Lung (tissue), 12 donors: ENCODE measurements around the gene KRTAP12-2. TPM values are rescaled to one million over a fixed set of nuclear protein-coding genes. Genes with fewer than 3 reads are reported as not detected.

Experiments
- ATAC-seq: fragments of 200-7000 bp; cut with Tn5 transposase; one replicate; pipeline ENCODE4 v1.9.1; 2020; ENCODE audit warnings: moderate number of reproducible peaks; ENCODE audit not compliant: insufficient read depth, low FRiP score
- DNase-seq, 3 donors: peaks; one replicate each; pipeline ENCODE4 v3.0.0-alpha.2; 2013 to 2017
- H3K27ac ChIP-seq, 2 donors: one replicate each; pipeline ENCODE4 v1.5.1; 2013; ENCODE audit warnings: mild to moderate bottlenecking in 2 of 2, moderate library complexity in 2 of 2, control low read depth in 1 of 2, inconsistent platforms in 1 of 2, low read depth in 1 of 2, low read length in 1 of 2
- H3K27me3 ChIP-seq, 3 donors: one replicate each; pipeline ENCODE4 v1.5.1; 2013; ENCODE audit warnings: low read length in 2 of 3; ENCODE audit not compliant: control insufficient read depth in 3 of 3, insufficient read depth in 3 of 3
- H3K36me3 ChIP-seq, 4 donors: one replicate each; pipeline ENCODE4 v1.5.1; 2013; ENCODE audit warnings: low read length in 4 of 4, mild to moderate bottlenecking in 1 of 4, moderate library complexity in 1 of 4; ENCODE audit not compliant: control insufficient read depth in 4 of 4, insufficient read depth in 4 of 4
- H3K4me1 ChIP-seq, 5 donors: one replicate each; pipeline ENCODE4 v1.5.1; 2013; ENCODE audit warnings: low read length in 5 of 5, mild to moderate bottlenecking in 2 of 5, moderate library complexity in 1 of 5; ENCODE audit not compliant: control insufficient read depth in 5 of 5, insufficient read depth in 5 of 5
- H3K4me3 ChIP-seq: one replicate; pipeline ENCODE4 v1.5.1; 2013; ENCODE audit warnings: mild to moderate bottlenecking, control low read depth, moderate library complexity
- H3K9ac ChIP-seq, 2 donors: one replicate each; pipeline ENCODE4 v1.5.1; 2013; ENCODE audit warnings: low read length in 2 of 2, control low read depth in 1 of 2; ENCODE audit not compliant: insufficient read depth in 1 of 2
- H3K9me3 ChIP-seq, 4 donors: one replicate each; pipeline ENCODE4 v1.5.1; 2013; ENCODE audit warnings: low read length in 3 of 4, mild to moderate bottlenecking in 1 of 4, moderate library complexity in 1 of 4; ENCODE audit not compliant: control insufficient read depth in 4 of 4, insufficient read depth in 3 of 4
- CTCF ChIP-seq: IDR thresholded peaks from 2 replicates; pipeline ENCODE4 v1.5.1; 2012; ENCODE audit warnings: mild to moderate bottlenecking; ENCODE audit errors: control extremely low read depth, extremely low read depth
- WGBS, 2 donors: extraction: QIAGEN DNeasy Blood & Tissue Kit; methylation state at CpG; one replicate each; pipeline ENCODE4 v1.1.7; 2013; 5-methylcytosine and 5-hydroxymethylcytosine counted together
- polyA plus RNA-seq, 2 donors: library from polyadenylated mRNA; stranded (reverse); fragments of 200-250 nt; gene quantifications; one replicate each; pipeline ENCODE4 v1.2.1, GENCODE V29; 2013
- total RNA-seq, 2 donors: library from RNA; depleted of rRNA in 1 of 2; stranded (reverse); fragments of >200 nt in 1 of 2; gene quantifications; one replicate each; pipeline ENCODE4 v1.2.1, GENCODE V29; 2014 to 2021
- donor health status: control.
- donor health status: control.
- donor health status: Bipolar disorder and iron deficiency.
- donor health status: healthy.
- donor health status: DM: yes; HTN: yes; CAD: no.

KRTAP12-2 gene
- total and polyA plus RNA-seq, 4 donors, result not detected

- no peaks in the 10 kb centered on the region for H3K4me1 ChIP-seq
- peaks cover 2 to 18% (median 9%) of the 10 kb centered on the region in 3 donors for H3K27me3 ChIP-seq
- H3K4me3 ChIP-seq, result no peak overlapping the region
- DNase-seq (no peak), ATAC-seq (no peak)
- no peaks in the 10 kb centered on the region for H3K36me3 ChIP-seq
- no peak overlapping the region for H3K27ac ChIP-seq
- 79 to 81% methylated on average over 8 of the region's 8 CpGs for WGBS, 2 donors
- peaks cover 0 to 6% (median 4%) of the 10 kb centered on the region in 4 donors for H3K9me3 ChIP-seq
- TF ChIP-seq CTCF, result no peak
- H3K9ac ChIP-seq, result no peak overlapping the region
Measured at GRCh38 chr21:44695641-44696040, 28.9 kb upstream of the KRTAP12-2 start.

GRCh38 chr21:44695184-44695583 is 28.5 kb upstream of the KRTAP12-2 start:
- TF ChIP-seq CTCF, result no peak

GRCh38 chr21:44694776-44695175 is 28.0 kb upstream of the KRTAP12-2 start:
- no peak for DNase-seq
- H3K4me1 ChIP-seq, result no peaks in the 10 kb centered on the region
- H3K4me3 ChIP-seq, result no peak overlapping the region
- ATAC-seq, result no peak
- peaks cover 0 to 6% (median 4%) of the 10 kb centered on the region in 4 donors for H3K9me3 ChIP-seq
- peaks cover 2 to 20% (median 6%) of the 10 kb centered on the region in 3 donors for H3K27me3 ChIP-seq
- H3K9ac ChIP-seq, result no peak overlapping the region
- no peak overlapping the region for H3K27ac ChIP-seq
- TF ChIP-seq CTCF, result no peak
- no peaks in the 10 kb centered on the region for H3K36me3 ChIP-seq
- 69 to 74% methylated on average over 11 of the region's 11 CpGs for WGBS, 2 donors

More at GRCh38 chr21:44695184-44695583, 28.5 kb upstream of the KRTAP12-2 start:
- Histone ChIP-seq H3K9ac (no peak overlapping the region), H3K27me3 (peaks cover 2 to 20% (median 7%) of the 10 kb centered on the region in 3 donors), H3K4me3 (no peak overlapping the region), H3K36me3 (no peaks in the 10 kb centered on the region), H3K27ac (no peak overlapping the region), H3K9me3 (peaks cover 0 to 6% (median 4%) of the 10 kb centered on the region in 4 donors), H3K4me1 (no peaks in the 10 kb centered on the region)
- 68 to 75% methylated on average over 8 of the region's 8 CpGs for WGBS, 2 donors
- ATAC-seq, result no peak
- no peak for DNase-seq
